Posterior cingulate gyrus (tissue), 11 donors: ENCODE results near the gene SLC13A3.

Experiments
- DNase-seq, 10 donors: peaks; one replicate each; pipeline versions ENCODE4 v3.0.0 to v3.0.0-alpha.2; 2020 to 2021; ENCODE audit warnings: mixed read lengths in 3 of 10
- intact Hi-C: fragments of 100-400 bp; cut with DNase I; formaldehyde crosslinking; loops from one replicate; pipeline ENCODE4 v1.15.1; 2023

SLC13A3 gene

DNA sequence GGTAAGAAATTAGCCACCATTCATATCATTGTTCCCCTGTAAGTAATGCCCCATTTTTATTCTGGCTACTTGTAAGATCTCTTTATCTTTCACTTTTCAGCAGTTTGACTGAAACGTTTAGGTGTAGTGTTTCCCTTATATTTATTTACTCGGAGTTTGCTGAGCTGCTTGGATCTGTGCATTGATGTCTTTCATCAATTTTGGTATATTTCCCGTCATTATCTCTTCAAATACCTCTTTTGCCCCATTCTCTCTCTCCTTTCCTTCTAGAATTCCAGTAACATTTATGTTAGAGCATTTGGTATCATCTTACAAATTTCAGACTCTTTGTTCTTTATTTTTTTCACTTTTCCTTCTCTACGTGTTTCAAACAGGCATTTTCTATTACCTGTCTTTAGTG lies 9.2 kb upstream of the SLC13A3 start:
- intact Hi-C loops, result no loop called here
- no peak for DNase-seq

DNA sequence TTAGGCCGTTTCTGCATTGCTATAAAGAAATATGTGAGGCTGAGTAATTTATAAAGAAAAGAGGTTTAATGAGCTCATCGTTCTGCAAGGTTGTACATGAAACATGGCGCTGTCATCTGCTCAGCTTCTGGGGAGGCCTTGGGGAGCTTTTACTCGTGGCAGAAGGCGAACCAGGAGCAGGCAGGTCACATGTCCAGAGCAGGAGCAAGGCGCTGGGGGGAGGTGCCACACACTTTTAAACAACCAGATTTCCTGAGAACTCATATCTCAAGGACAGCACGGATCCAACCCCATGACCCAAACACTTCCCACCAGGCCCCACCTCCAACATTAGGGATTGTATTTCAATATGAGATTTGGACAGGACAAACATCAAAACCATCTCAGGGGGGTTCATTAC lies 6.4 kb upstream of the SLC13A3 start:
- intact Hi-C loops, result no loop called here
- no peak for DNase-seq

DNA sequence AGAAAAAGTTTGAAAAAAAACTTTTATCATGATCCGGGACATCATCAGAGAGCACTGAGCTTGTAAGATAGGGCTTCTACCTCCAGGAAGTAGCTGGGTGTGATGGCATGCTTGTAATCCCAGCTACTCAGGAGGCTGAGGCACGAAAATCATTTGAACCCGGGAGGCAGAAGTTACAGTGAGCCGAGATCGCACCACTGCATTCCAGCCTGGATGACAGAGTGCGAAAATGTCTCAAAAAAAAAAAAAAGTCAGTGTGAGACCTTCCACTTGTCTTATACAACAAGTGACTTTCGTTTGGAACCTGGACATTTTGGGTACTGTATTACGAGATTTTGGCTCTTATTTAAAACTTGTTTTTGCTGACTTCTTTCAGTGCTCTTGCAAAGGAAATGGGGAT lies 5.9 kb upstream of the SLC13A3 start:
- DNase-seq, result no peak

GRCh38 chr20:46652699-46653098 lies 1.4 kb upstream of the SLC13A3 start:
- intact Hi-C loops, result no loop called here
- no peak for DNase-seq

More for the DNA sequence above, 5.9 kb upstream of the SLC13A3 start:
- intact Hi-C loops, result no loop called here

GRCh38 chr20:46650575-46651090 lies 626 bp downstream of the SLC13A3 start:
- no peak for DNase-seq
- intact Hi-C loops, result no loop called here

GRCh38 chr20:46649965-46650542 lies 1.2 kb downstream of the SLC13A3 start:
- DNase-seq, result no peak
- intact Hi-C loops, result loop anchor here (10.0 kb wide), 1 partner anchor 85 kb away; no protein-coding TSS in a partner anchor

DNA sequence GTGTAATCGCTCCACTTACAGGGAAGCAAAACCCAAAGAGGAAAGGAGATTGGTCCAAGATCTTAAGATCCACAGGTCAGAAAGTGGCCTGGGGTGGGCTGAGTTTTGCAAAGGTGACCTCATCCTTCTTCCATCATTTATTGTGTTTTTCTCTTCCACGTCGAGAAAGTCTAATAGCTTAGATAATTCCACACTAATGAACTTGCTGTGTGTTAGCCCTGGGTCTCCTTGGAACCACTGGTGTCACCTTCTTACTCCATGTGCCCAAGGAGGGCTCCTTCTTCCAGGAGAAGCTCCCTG lies 1.7 kb downstream of the SLC13A3 start:
- DNase-seq, result no peak
- intact Hi-C loops, result loop anchor here (10.0 kb wide), 1 partner anchor 85 kb away; no protein-coding TSS in a partner anchor

GRCh38 chr20:46648903-46649649 lies 2.2 kb downstream of the SLC13A3 start:
- no peak for DNase-seq
- intact Hi-C loops, result loop anchor here (10.0 kb wide), 1 partner anchor 84 kb away; no protein-coding TSS in a partner anchor

- no peak for DNase-seq
- intact Hi-C loops, result loop anchor here (10.0 kb wide), 1 partner anchor 83 kb away; no protein-coding TSS in a partner anchor
Observed at GRCh38 chr20:46647469-46647868, 3.8 kb downstream of the SLC13A3 start.

- DNase-seq, result no peak
Observed at GRCh38 chr20:46646659-46647380, 4.4 kb downstream of the SLC13A3 start.

DNA sequence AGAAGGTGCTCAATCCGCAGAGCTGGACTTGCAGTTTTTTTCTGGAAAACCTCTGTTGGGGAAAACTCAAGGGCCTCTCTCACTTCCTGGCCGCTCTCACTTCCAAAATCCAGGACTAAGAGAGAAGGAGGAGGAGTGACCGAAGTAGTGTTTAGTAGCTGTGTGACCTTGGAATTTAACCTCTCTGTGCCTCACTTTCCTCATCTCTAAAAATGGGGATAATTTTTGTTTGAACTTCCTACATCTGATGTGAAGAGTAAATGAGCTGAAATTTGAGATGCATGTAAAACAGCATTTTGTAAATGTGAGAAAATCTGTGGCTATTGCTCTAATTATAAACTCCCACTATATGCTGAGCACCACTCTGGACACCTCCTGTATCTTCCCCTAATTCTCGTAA lies 5.1 kb downstream of the SLC13A3 start:
- intact Hi-C loops, result loop anchor here (10.0 kb wide), 1 partner anchor 81 kb away; no protein-coding TSS in a partner anchor
- no peak for DNase-seq

More at GRCh38 chr20:46646659-46647380, 4.4 kb downstream of the SLC13A3 start:
- intact Hi-C loops, result loop anchor here (10.0 kb wide), 1 partner anchor 82 kb away; no protein-coding TSS in a partner anchor

DNA sequence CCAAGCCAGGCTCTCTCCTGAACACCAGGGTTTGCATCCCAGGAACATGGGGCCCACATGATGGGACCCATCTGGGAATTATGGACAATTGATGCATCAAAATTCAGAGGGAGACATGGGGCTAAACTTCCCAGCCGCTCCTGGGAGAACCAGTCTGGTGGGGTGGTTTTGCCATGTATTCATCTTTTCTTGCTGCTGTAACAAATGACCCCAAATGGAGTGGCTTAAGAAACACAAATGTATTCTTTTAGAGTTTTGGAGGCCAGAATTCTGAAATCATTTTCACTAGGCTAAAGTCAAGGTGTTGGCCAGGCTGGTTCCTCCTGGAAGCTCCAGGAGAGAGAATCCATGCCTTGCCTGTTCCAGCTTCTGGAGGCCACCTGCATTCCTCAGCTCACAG lies 6.5 kb downstream of the SLC13A3 start:
- no peak for DNase-seq
- intact Hi-C loops, result loop anchor here (10.0 kb wide), 1 partner anchor 80 kb away; no protein-coding TSS in a partner anchor

DNA sequence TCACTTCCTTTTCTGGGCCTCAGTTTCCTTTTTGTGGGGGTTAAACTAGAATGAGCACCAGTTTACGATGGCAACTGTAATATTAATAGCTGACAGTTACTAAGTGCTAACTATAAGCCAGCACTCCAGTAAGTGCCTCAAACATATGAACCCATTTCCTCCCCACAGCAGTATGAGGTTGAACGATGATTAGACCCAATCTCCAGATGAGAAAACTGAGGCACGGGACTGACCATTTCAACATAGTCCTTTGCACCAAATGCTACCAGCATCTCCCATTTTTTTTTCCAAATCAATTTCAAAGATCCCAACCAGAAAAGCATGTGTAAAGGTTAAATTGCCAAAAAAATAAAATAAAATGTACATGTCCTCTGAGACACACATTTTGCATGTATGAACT lies 7.1 kb downstream of the SLC13A3 start:
- no peak for DNase-seq
- intact Hi-C loops, result loop anchor here (10.0 kb wide), 1 partner anchor 79 kb away; no protein-coding TSS in a partner anchor

GRCh38 chr20:46642969-46643343 lies 8.3 kb downstream of the SLC13A3 start:
- intact Hi-C loops, result loop anchor here (10.0 kb wide), 1 partner anchor 78 kb away; no protein-coding TSS in a partner anchor
- no peak for DNase-seq

DNA sequence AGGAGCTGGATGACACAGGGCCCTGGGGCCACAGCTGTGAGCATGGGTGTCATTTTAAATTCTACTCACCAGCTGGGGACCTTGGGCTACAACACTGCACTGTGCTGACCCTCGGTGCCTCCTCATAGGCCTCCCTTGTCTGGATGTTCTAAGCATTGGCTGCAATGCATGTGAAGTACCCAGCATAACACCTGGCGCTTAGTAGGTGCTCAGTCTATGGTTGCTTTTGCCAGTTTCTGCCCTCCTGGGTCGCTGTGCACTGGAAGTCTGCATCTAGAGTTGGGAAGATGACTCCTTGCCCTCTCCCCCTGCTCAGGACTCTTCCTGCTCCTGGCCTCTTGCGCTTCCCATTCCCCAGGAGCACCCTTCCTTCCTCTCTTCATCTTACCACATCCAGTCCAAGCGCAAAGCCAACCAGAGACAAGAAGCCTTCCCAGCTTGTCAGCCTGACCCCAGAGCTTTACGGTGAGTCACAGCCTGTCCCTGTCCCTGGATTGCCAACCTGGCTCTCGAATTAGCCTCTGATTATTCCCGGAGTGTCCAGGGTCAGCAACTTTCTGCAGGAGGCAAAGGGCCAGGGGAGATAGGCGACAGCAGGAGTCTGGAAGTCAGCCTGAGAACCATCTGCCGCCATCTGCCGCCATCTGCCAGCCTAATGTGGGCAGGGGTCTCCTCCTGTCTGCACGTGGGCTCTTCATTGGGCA lies 8.8 kb downstream of the SLC13A3 start:
- intact Hi-C loops, result loop anchor here (10.0 kb wide), 1 partner anchor 78 kb away; no protein-coding TSS in a partner anchor
- DNase-seq, result no peak

GRCh38 chr20:46641424-46641823 lies 9.8 kb downstream of the SLC13A3 start:
- no peak for DNase-seq
- intact Hi-C loops, result loop anchor here (10.0 kb wide), 1 partner anchor 77 kb away; no protein-coding TSS in a partner anchor

DNA sequence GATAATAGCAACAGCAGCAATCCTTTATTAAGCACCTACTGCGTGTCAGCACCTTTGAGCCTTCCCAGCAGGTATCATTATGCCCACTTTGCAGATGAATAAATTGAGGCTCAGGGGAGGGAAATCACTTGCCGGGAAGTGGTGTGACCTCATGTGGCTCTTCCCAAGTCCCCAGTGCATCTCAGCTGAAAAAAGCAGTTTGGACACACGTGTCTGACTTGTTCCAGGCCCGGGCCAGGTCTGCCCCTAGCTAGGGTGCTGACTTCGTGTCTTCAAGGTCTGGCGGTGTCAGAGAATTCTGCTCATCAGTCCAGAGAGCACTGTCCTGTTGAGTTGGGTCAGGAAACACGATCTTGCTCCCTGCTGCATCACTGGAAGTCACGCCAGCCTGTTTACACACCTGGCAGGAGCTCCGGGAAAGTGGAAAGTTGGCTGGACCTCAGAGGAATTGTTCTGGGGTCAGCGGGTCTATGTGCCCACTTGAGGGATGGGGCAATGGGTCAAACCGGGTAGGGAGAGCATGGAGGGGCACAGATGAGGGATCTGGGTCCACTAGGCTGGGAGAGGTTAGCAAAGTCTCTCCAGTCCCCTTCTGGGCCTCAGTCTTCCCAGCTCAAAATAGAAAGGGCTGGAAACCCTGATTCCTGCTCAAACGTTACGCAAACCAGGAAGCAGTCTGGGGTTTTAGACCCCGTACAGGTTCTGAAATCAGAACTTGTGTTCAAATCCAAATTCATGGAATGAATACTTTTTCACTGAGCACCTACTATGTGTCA lies 10.5 kb downstream of the SLC13A3 start:
- intact Hi-C loops, result loop anchor here (10.0 kb wide), 1 partner anchor 76 kb away; no protein-coding TSS in a partner anchor
- DNase-seq, result no peak

DNA sequence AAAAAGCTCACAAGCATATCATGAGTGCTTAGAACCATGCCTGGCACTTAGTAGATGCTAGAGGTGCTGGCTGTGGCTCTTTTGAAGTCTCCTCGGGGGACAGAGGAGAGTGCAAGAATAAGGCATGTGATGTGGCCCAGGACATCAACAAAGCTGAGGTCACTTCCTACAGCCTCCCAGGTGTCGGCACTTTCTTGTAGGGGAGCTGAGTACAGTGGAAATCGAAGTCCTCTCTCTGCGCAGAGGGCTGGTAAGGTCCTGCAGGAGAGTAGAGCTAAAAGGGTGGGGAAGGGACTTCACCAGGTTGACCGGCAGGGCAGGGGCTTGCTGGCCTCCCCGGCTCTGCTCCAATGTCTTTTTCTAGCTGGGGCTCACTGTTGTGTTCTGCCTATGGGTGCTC lies 11.2 kb downstream of the SLC13A3 start:
- no peak for DNase-seq
- intact Hi-C loops, result loop anchor here (10.0 kb wide), 1 partner anchor 75 kb away; no protein-coding TSS in a partner anchor

- intact Hi-C loops, result no loop called here
- DNase-seq, result no peak
Observed at GRCh38 chr20:46639587-46639986, 11.7 kb downstream of the SLC13A3 start.
